Right lobe of liver (tissue), 4 donors: ENCODE data around the gene SELPLG.

ENCODE experiments used
- POLR2A ChIP-seq: fragments of 450-650 bp; IDR thresholded peaks from one replicate; pipeline ENCODE4 v1.6.1; 2017; ENCODE audit warnings: antibody characterized with exemption, mild to moderate bottlenecking
- TF ChIP-seq, protein P1 (sequence below), 4 donors: fragments of 200-600 bp in 3 of 4; fragments of 450-650 bp in 1 of 4; IDR thresholded peaks; one replicate each; pipeline versions ENCODE4 v1.5.1 to v1.8.0; 2016 to 2022; ENCODE audit warnings: antibody characterized with exemption in 4 of 4, mild to moderate bottlenecking in 2 of 4
- donor health status: DM: no; HTN: no; CAD: no.
- donor health status: DM: no; HTN: no; CAD: no.
- donor health status: DM: no; HTN: yes; CAD: no.

- TF ChIP-seq, protein P1, sequence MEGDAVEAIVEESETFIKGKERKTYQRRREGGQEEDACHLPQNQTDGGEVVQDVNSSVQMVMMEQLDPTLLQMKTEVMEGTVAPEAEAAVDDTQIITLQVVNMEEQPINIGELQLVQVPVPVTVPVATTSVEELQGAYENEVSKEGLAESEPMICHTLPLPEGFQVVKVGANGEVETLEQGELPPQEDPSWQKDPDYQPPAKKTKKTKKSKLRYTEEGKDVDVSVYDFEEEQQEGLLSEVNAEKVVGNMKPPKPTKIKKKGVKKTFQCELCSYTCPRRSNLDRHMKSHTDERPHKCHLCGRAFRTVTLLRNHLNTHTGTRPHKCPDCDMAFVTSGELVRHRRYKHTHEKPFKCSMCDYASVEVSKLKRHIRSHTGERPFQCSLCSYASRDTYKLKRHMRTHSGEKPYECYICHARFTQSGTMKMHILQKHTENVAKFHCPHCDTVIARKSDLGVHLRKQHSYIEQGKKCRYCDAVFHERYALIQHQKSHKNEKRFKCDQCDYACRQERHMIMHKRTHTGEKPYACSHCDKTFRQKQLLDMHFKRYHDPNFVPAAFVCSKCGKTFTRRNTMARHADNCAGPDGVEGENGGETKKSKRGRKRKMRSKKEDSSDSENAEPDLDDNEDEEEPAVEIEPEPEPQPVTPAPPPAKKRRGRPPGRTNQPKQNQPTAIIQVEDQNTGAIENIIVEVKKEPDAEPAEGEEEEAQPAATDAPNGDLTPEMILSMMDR (IDR thresholded peaks at IDR 0.05) = no peak
- TF ChIP-seq POLR2A = no peak
Observed at GRCh38 chr12:108641446-108642268, 8.0 kb upstream of the SELPLG start.
